Glutamatergic neuron (in vitro differentiated cells): ENCODE results near the gene TPM3. TPM values are rescaled to one million over a fixed set of nuclear protein-coding genes. Genes with fewer than 3 reads are reported as not detected.
"Not testable (repeated sequence)": the region's sequence is repeated elsewhere in the genome, so short reads cannot be mapped to it uniquely, and the experiment has no call there.

Experiments
- DNase-seq: peaks from one replicate; pipeline ENCODE4 v3.0.0; 2022
- H3K27ac Mint-ChIP-seq: one replicate; pipeline ENCODE4 v1.8.0; 2020; ENCODE audit warnings: mild to moderate bottlenecking, mixed read lengths, inconsistent platforms; ENCODE audit not compliant: unreplicated experiment
- H3K27me3 Mint-ChIP-seq: one replicate; pipeline ENCODE4 v1.8.0; 2020; ENCODE audit warnings: mild to moderate bottlenecking, moderate library complexity, mixed read lengths, inconsistent platforms; ENCODE audit not compliant: unreplicated experiment
- H3K36me3 Mint-ChIP-seq: one replicate; pipeline ENCODE4 v1.8.0; 2020; ENCODE audit warnings: mild to moderate bottlenecking, mixed read lengths, inconsistent platforms; ENCODE audit not compliant: unreplicated experiment
- H3K4me1 Mint-ChIP-seq: one replicate; pipeline ENCODE4 v1.8.0; 2020; ENCODE audit warnings: mild to moderate bottlenecking, low read depth, mixed read lengths, inconsistent platforms; ENCODE audit not compliant: unreplicated experiment
- H3K4me3 Mint-ChIP-seq: one replicate; pipeline ENCODE4 v1.8.0; 2020; ENCODE audit warnings: mild to moderate bottlenecking, mixed read lengths, inconsistent platforms; ENCODE audit not compliant: unreplicated experiment
- H3K9me3 Mint-ChIP-seq: one replicate; pipeline ENCODE4 v1.8.0; 2020; ENCODE audit warnings: mild to moderate bottlenecking, moderate library complexity, mixed read lengths, inconsistent platforms; ENCODE audit not compliant: unreplicated experiment
- CTCF ChIP-seq: fragments of 200-600 bp; sonication (generic); IDR thresholded peaks from one replicate; pipeline ENCODE4 v1.5.0; 2021; ENCODE audit not compliant: partially characterized antibody, unreplicated experiment
- total RNA-seq: library from RNA; stranded (reverse); fragmentation: NEBNext Ultra II Directional; extraction: Animal tissue kit (Norgen Biotek cat#: 25700); gene quantifications from one replicate; pipeline ENCODE4 v1.2.1, GENCODE V29; 2021; ENCODE audit not compliant: unreplicated experiment

TPM3 gene
- total RNA-seq, 1 donor from 2014 or later, result 392 TPM

GRCh38 chr1:154236855-154237254 is 45.0 kb upstream of the TPM3 start:
- no peaks in the 10 kb centered on the region for H3K36me3 Mint-ChIP-seq
- no peak for DNase-seq
- H3K4me1 Mint-ChIP-seq, result no peaks in the 10 kb centered on the region
- H3K27me3 Mint-ChIP-seq, result peaks cover 1% of the 10 kb centered on the region
- TF ChIP-seq CTCF, result no peak
- H3K4me3 Mint-ChIP-seq, result no peak overlapping the region
- H3K9me3 Mint-ChIP-seq, result peaks cover 2% of the 10 kb centered on the region
- H3K27ac Mint-ChIP-seq, result no peak overlapping the region

GRCh38 chr1:154233127-154233526 is 41.2 kb upstream of the TPM3 start:
- DNase-seq, H3K4me1 Mint-ChIP-seq, H3K27ac Mint-ChIP-seq, H3K36me3 Mint-ChIP-seq, H3K27me3 Mint-ChIP-seq, H3K9me3 Mint-ChIP-seq, H3K4me3 Mint-ChIP-seq: not testable (repeated sequence)

GRCh38 chr1:154231112-154231511 is 39.2 kb upstream of the TPM3 start:
- H3K27me3 Mint-ChIP-seq, H3K36me3 Mint-ChIP-seq, H3K4me1 Mint-ChIP-seq, H3K4me3 Mint-ChIP-seq, DNase-seq, H3K9me3 Mint-ChIP-seq, H3K27ac Mint-ChIP-seq: not testable (repeated sequence)

GRCh38 chr1:154225370-154225769 is 33.5 kb upstream of the TPM3 start:
- TF ChIP-seq CTCF, result no peak
- no peak for DNase-seq
- H3K27me3 Mint-ChIP-seq, result peaks cover 5% of the 10 kb centered on the region
- no peaks in the 10 kb centered on the region for H3K36me3 Mint-ChIP-seq
- peaks cover 9% of the 10 kb centered on the region for H3K9me3 Mint-ChIP-seq
- no peak overlapping the region for H3K4me3 Mint-ChIP-seq
- H3K4me1 Mint-ChIP-seq, result peaks cover 18% of the 10 kb centered on the region
- H3K27ac Mint-ChIP-seq, result no peak overlapping the region

- Mint-ChIP-seq H3K9me3 (peaks cover 15% of the 10 kb centered on the region), H3K27me3 (peaks cover 8% of the 10 kb centered on the region), H3K36me3 (no peaks in the 10 kb centered on the region), H3K4me3 (peak overlapping the region; percentile 97), H3K4me1 (peaks cover 27% of the 10 kb centered on the region), H3K27ac (no peak overlapping the region)
- DNase-seq, result no peak
- TF ChIP-seq CTCF, result no peak
Measured at GRCh38 chr1:154223621-154224020, 31.7 kb upstream of the TPM3 start.

- H3K36me3 Mint-ChIP-seq, result no peaks in the 10 kb centered on the region
- H3K9me3 Mint-ChIP-seq, result peaks cover 15% of the 10 kb centered on the region
- peaks cover 8% of the 10 kb centered on the region for H3K27me3 Mint-ChIP-seq
- DNase-seq, result no peak
- peaks cover 31% of the 10 kb centered on the region for H3K4me1 Mint-ChIP-seq
- H3K4me3 Mint-ChIP-seq, result peak overlapping the region; percentile 97
- H3K27ac Mint-ChIP-seq, result no peak overlapping the region
- TF ChIP-seq CTCF, result no peak
Measured at GRCh38 chr1:154222918-154223317, 31.0 kb upstream of the TPM3 start.
